NB4 (cell line): ENCODE data around the gene AP1B1.

Experiments used
- DNase-seq: peaks from one replicate; pipeline ENCODE4 v3.0.0; 2010; ENCODE audit warnings: low read depth
- H3K4me3 ChIP-seq: one replicate; pipeline ENCODE4 v1.5.1; 2011; ENCODE audit warnings: mild to moderate bottlenecking, low read depth, low read length, moderate library complexity
- CTCF ChIP-seq: IDR thresholded peaks from one replicate; pipeline ENCODE4 v1.5.1; 2012; ENCODE audit warnings: low read depth, low read length
- MAX ChIP-seq: IDR thresholded peaks from 2 replicates; pipeline ENCODE4 v1.6.1; 2011; ENCODE audit warnings: low read depth, low read length
- MYC ChIP-seq: IDR thresholded peaks from 2 replicates; pipeline ENCODE4 v1.6.1; 2011; ENCODE audit warnings: low read depth, low read length
- POLR2A ChIP-seq: IDR thresholded peaks from 2 replicates; pipeline ENCODE4 v1.6.1; 2011; ENCODE audit warnings: mild to moderate bottlenecking; ENCODE audit not compliant: insufficient read length; ENCODE audit errors: extremely low read depth

AP1B1 gene

GRCh38 chr22:29328566-29329500 is 59.5 kb downstream of the AP1B1 start:
- no peak for TF ChIP-seq POLR2A
- TF ChIP-seq MYC: no peak
- TF ChIP-seq CTCF: no peak
- TF ChIP-seq MAX: no peak

GRCh38 chr22:29328055-29328454 is 60.3 kb downstream of the AP1B1 start:
- no peak overlapping the region for H3K4me3 ChIP-seq
- TF ChIP-seq POLR2A (no peak), MYC (no peak), CTCF (no peak), MAX (no peak)
- DNase-seq: no peak

More at GRCh38 chr22:29328566-29329500, 59.5 kb downstream of the AP1B1 start:
- DNase-seq: no peak
- H3K4me3 ChIP-seq: no peak overlapping the region

GRCh38 chr22:29327089-29327764 is 61.1 kb downstream of the AP1B1 start:
- TF ChIP-seq CTCF (no peak), POLR2A (no peak), MYC (no peak), MAX (no peak)
- H3K4me3 ChIP-seq: no peak overlapping the region
- DNase-seq: no peak

GRCh38 chr22:29326481-29326880 is 61.9 kb downstream of the AP1B1 start:
- no peak overlapping the region for H3K4me3 ChIP-seq
- DNase-seq: no peak

More at GRCh38 chr22:29326481-29326880, 61.9 kb downstream of the AP1B1 start:
- TF ChIP-seq POLR2A (no peak), MYC (no peak), MAX (no peak), CTCF (no peak)
